ENCODE measurements around the gene CAPZB. TPM values are rescaled to one million over a fixed set of nuclear protein-coding genes. Genes with fewer than 3 reads are reported as not detected.

The CAPZB gene
- total RNA-seq, 5 donors from 2014 or later (not counting 1 experiment from before 2014, with no cell fraction given) = 272 to 342 (median 320) TPM

DNA sequence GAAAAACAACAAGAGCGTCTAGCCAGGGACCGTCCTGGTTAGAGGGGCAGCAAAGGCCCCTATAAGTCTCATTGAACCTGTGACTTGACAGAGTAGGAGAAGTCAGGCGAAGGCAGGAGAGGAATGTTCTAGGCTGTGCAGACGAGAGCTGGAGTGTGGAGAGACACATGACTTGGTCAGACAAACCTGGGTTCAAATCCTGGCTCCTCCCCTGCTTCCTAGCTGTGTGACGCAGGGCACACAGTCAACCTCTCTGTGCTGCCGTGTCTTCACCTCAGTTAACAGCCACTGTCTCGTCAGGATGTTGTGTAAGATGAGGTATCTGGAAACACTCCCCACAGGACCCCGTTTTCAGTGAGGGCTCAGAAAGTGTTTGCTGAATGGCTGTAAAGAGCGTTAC lies 157.6 kb downstream of the CAPZB start:
- Mint-ChIP-seq H3K9me3 (no peaks in the 10 kb centered on the region), H3K4me1 (peaks cover 0 to 5% (median 0%) of the 10 kb centered on the region in 3 donors), H3K27me3 (no peaks in the 10 kb centered on the region), H3K36me3 (peaks cover 11% of the 10 kb centered on the region), H3K27ac (no peak overlapping the region), H3K4me3 (no peak overlapping the region)
- no peaks in the 10 kb centered on the region for H3K9me3 ChIP-seq
- WGBS (ENCODE audit: insufficient coverage) = 89% methylated on average over 5 of the region's 9 CpGs
- H3K27ac ChIP-seq (ENCODE audit: low read length) = no peak overlapping the region
- H3K4me1 ChIP-seq (ENCODE audit: control insufficient read depth in 1 of 2, extremely low read depth in 1 of 2, insufficient read depth in 2 of 2, low read length in 2 of 2) = no peaks in the 10 kb centered on the region
- peaks cover 7 to 9% of the 10 kb centered on the region in 2 donors for H3K36me3 ChIP-seq (ENCODE audit: control insufficient read depth in 2 of 2, extremely low read depth in 1 of 2, insufficient read depth in 1 of 2, low read length in 1 of 2)
- ChIA-PET POLR2A (no interaction called here), CTCF (no interaction called here)
- ATAC-seq (replicated peaks in 1 of 4) (no peak), DNase-seq (no peak)
- H3K4me3 ChIP-seq (ENCODE audit: control insufficient read depth in 1 of 2, extremely low read depth in 1 of 2, low read length in 1 of 2) = no peak overlapping the region
- H3K27me3 ChIP-seq (replicated peaks in 1 of 2; ENCODE audit: control insufficient read depth in 2 of 2, extremely low read depth in 1 of 2, insufficient read depth in 2 of 2, low read length in 1 of 2) = no peaks in the 10 kb centered on the region

DNA sequence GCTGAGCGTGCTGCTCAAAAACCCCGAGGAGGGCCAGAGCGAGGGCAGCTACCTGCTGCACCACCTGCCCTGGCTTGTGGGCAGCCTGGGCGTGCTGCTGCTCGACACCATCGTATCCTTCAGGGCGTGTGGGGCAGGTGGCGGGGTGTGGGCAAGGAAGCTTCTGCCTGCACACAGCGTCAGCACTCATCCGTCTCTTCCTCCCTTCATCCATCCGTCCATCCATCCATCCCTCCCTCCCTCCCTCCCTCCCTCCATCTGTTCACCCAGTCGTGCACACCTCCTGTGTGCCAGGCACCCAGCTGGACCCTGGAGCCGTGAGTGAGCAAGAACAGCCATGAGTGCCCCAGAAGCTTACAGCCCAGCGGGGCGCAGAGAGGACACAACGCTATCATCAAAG lies 158.0 kb downstream of the CAPZB start:
- no peak overlapping the region for H3K4me3 Mint-ChIP-seq
- 97% methylated on average over 8 of the region's 16 CpGs for WGBS (ENCODE audit: insufficient coverage)
- Histone ChIP-seq H3K4me3 (ENCODE audit: control insufficient read depth in 1 of 2, extremely low read depth in 1 of 2, low read length in 1 of 2) (no peak overlapping the region), H3K36me3 (ENCODE audit: control insufficient read depth in 2 of 2, extremely low read depth in 1 of 2, insufficient read depth in 1 of 2, low read length in 1 of 2) (peaks cover 9 to 11% of the 10 kb centered on the region in 2 donors), H3K27me3 (replicated peaks in 1 of 2; ENCODE audit: control insufficient read depth in 2 of 2, extremely low read depth in 1 of 2, insufficient read depth in 2 of 2, low read length in 1 of 2) (no peaks in the 10 kb centered on the region), H3K4me1 (ENCODE audit: control insufficient read depth in 1 of 2, extremely low read depth in 1 of 2, insufficient read depth in 2 of 2, low read length in 2 of 2) (no peaks in the 10 kb centered on the region), H3K27ac (ENCODE audit: low read length) (no peak overlapping the region), H3K9me3 (no peaks in the 10 kb centered on the region)
- CTCF ChIA-PET = no interaction called here
- peaks cover 0 to 5% (median 0%) of the 10 kb centered on the region in 3 donors for H3K4me1 Mint-ChIP-seq
- POLR2A ChIA-PET = no interaction called here
- DNase-seq (no peak), ATAC-seq (replicated peaks in 1 of 4) (no peak)
- H3K27me3 Mint-ChIP-seq = no peaks in the 10 kb centered on the region
- peaks cover 13% of the 10 kb centered on the region for H3K36me3 Mint-ChIP-seq
- H3K9me3 Mint-ChIP-seq = no peaks in the 10 kb centered on the region
- H3K27ac Mint-ChIP-seq = no peak overlapping the region

DNA sequence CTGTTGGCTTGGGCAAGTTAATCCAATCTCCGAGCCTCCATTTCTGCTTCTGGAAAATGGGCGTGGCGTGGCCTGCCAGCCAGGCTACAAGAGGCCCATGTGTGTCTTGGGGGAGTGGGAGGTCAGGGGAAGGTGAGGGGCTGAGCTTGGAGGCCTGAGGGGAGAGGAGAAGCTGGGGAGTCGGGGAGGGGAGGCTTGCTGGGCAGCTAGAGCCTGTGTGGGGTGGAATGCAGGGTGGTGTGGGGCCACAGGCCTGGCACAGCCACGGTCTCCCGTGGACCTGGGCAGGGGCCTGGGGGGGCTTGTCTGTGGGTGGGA lies 158.6 kb downstream of the CAPZB start:
- CTCF ChIA-PET = interaction anchor here in 1 of 2 donors (0.9 kb wide), 1 partner anchor 14 kb away, joined by 3 read pairs; no protein-coding TSS in a partner anchor
- no peak overlapping the region for H3K4me3 Mint-ChIP-seq

DNA sequence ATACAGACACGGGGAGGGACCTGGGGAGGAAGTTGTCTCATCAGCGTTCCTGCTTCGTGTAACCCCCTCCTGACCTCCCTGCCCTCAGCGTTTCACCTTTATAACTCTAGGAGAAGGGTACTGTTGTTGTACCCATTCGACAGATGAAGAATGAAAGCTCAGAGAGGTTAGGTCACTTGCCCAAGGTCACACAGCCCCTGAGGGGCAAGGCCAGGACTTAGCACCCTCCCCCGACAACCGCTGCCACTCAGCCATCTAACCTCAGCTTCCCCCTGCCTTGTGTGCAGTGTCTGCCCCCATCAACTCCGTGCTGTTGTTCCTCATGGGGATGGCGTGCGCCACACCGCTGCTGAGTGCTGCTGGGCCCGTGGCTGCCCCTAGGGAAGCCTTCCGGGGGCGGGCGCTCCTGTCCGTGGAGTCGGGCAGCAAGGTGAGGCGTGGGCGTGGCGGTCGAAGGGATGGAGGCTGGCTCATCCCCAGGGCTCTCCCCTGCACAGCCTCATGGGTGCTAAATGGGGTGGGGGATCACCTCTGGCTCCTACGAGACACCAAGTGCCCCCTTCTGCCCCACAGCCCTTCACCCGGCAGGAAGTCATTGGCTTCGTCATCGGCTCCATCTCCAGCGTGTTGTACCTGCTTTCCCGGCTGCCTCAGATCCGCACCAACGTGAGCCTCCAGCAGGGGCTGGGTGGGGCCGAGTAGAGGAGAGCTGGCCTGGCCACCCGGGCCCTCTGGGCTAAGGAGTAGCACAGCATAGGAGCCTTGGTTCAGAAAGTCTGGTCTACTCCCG lies 159.2 kb downstream of the CAPZB start:
- Histone ChIP-seq H3K27me3 (replicated peaks in 1 of 2; ENCODE audit: control insufficient read depth in 2 of 2, extremely low read depth in 1 of 2, insufficient read depth in 2 of 2, low read length in 1 of 2) (no peaks in the 10 kb centered on the region), H3K4me3 (ENCODE audit: control insufficient read depth in 1 of 2, extremely low read depth in 1 of 2, low read length in 1 of 2) (no peak overlapping the region), H3K27ac (ENCODE audit: low read length) (no peak overlapping the region), H3K9me3 (no peaks in the 10 kb centered on the region), H3K36me3 (ENCODE audit: control insufficient read depth in 2 of 2, extremely low read depth in 1 of 2, insufficient read depth in 1 of 2, low read length in 1 of 2) (peaks cover 9 to 11% of the 10 kb centered on the region in 2 donors), H3K4me1 (ENCODE audit: control insufficient read depth in 1 of 2, extremely low read depth in 1 of 2, insufficient read depth in 2 of 2, low read length in 2 of 2) (no peaks in the 10 kb centered on the region)
- Mint-ChIP-seq H3K36me3 (peaks cover 14% of the 10 kb centered on the region), H3K4me1 (peaks cover 0 to 5% (median 0%) of the 10 kb centered on the region in 3 donors), H3K4me3 (no peak overlapping the region), H3K27me3 (no peaks in the 10 kb centered on the region), H3K9me3 (no peaks in the 10 kb centered on the region), H3K27ac (no peak overlapping the region)
- 91% methylated on average over 14 of the region's 32 CpGs for WGBS (ENCODE audit: insufficient coverage)
- DNase-seq = no peak
- ChIA-PET CTCF (interaction anchor here in 1 of 2 donors (0.9 kb wide), 1 partner anchor 15 kb away, joined by 3 read pairs; no protein-coding TSS in a partner anchor), POLR2A (no interaction called here)
- ATAC-seq (replicated peaks in 1 of 4) = no peak

More for the DNA sequence above, 158.6 kb downstream of the CAPZB start:
- no peak for DNase-seq
- no peaks in the 10 kb centered on the region for H3K9me3 ChIP-seq
- 94% methylated on average over 6 of the region's 6 CpGs for WGBS (ENCODE audit: insufficient coverage)
- no peaks in the 10 kb centered on the region for H3K4me1 ChIP-seq (ENCODE audit: control insufficient read depth in 1 of 2, extremely low read depth in 1 of 2, insufficient read depth in 2 of 2, low read length in 2 of 2)
- Mint-ChIP-seq H3K4me1 (peaks cover 0 to 5% (median 0%) of the 10 kb centered on the region in 3 donors), H3K27me3 (no peaks in the 10 kb centered on the region), H3K27ac (no peak overlapping the region), H3K36me3 (peaks cover 14% of the 10 kb centered on the region), H3K9me3 (no peaks in the 10 kb centered on the region)
- H3K36me3 ChIP-seq (ENCODE audit: control insufficient read depth in 2 of 2, extremely low read depth in 1 of 2, insufficient read depth in 1 of 2, low read length in 1 of 2) = peaks cover 9 to 11% of the 10 kb centered on the region in 2 donors
- H3K27me3 ChIP-seq (replicated peaks in 1 of 2; ENCODE audit: control insufficient read depth in 2 of 2, extremely low read depth in 1 of 2, insufficient read depth in 2 of 2, low read length in 1 of 2) = no peaks in the 10 kb centered on the region
- POLR2A ChIA-PET = no interaction called here
- H3K4me3 ChIP-seq (ENCODE audit: control insufficient read depth in 1 of 2, extremely low read depth in 1 of 2, low read length in 1 of 2) = no peak overlapping the region
- ATAC-seq (replicated peaks in 1 of 4) = no peak
- no peak overlapping the region for H3K27ac ChIP-seq (ENCODE audit: low read length)

GRCh38 chr1:19325368-19325957 lies 159.9 kb downstream of the CAPZB start:
- no peaks in the 10 kb centered on the region for H3K9me3 ChIP-seq
- ChIA-PET CTCF (interaction anchor here in 1 of 2 donors (0.6 kb wide), 1 partner anchor 251 kb away, joined by 4 read pairs; no protein-coding TSS in a partner anchor), POLR2A (no interaction called here)
- ATAC-seq (replicated peaks in 1 of 4) (no peak), DNase-seq (no peak)
- H3K4me3 ChIP-seq (ENCODE audit: control insufficient read depth in 1 of 2, extremely low read depth in 1 of 2, low read length in 1 of 2) = no peak overlapping the region
- Mint-ChIP-seq H3K9me3 (no peaks in the 10 kb centered on the region), H3K4me3 (no peak overlapping the region), H3K27ac (no peak overlapping the region), H3K36me3 (peaks cover 14% of the 10 kb centered on the region), H3K27me3 (no peaks in the 10 kb centered on the region), H3K4me1 (peaks cover 0 to 5% (median 0%) of the 10 kb centered on the region in 3 donors)
- H3K36me3 ChIP-seq (ENCODE audit: control insufficient read depth in 2 of 2, extremely low read depth in 1 of 2, insufficient read depth in 1 of 2, low read length in 1 of 2) = peaks cover 9 to 11% of the 10 kb centered on the region in 2 donors
- H3K4me1 ChIP-seq (ENCODE audit: control insufficient read depth in 1 of 2, extremely low read depth in 1 of 2, insufficient read depth in 2 of 2, low read length in 2 of 2) = no peaks in the 10 kb centered on the region
- no peaks in the 10 kb centered on the region for H3K27me3 ChIP-seq (replicated peaks in 1 of 2; ENCODE audit: control insufficient read depth in 2 of 2, extremely low read depth in 1 of 2, insufficient read depth in 2 of 2, low read length in 1 of 2)
- H3K27ac ChIP-seq (ENCODE audit: low read length) = no peak overlapping the region
- 84% methylated on average over 14 of the region's 19 CpGs for WGBS (ENCODE audit: insufficient coverage)

- no peaks in the 10 kb centered on the region for H3K9me3 Mint-ChIP-seq
- peaks cover 14% of the 10 kb centered on the region for H3K36me3 Mint-ChIP-seq
- H3K27me3 Mint-ChIP-seq = no peaks in the 10 kb centered on the region
- ChIA-PET CTCF (no interaction called here), POLR2A (no interaction called here)
- no peak overlapping the region for H3K27ac Mint-ChIP-seq
- peaks cover 0 to 4% (median 0%) of the 10 kb centered on the region in 3 donors for H3K4me1 Mint-ChIP-seq
- WGBS (ENCODE audit: insufficient coverage) = 97% methylated on average over 9 of the region's 9 CpGs
- Histone ChIP-seq H3K4me1 (ENCODE audit: control insufficient read depth in 1 of 2, extremely low read depth in 1 of 2, insufficient read depth in 2 of 2, low read length in 2 of 2) (no peaks in the 10 kb centered on the region), H3K4me3 (ENCODE audit: control insufficient read depth in 1 of 2, extremely low read depth in 1 of 2, low read length in 1 of 2) (no peak overlapping the region), H3K27me3 (replicated peaks in 1 of 2; ENCODE audit: control insufficient read depth in 2 of 2, extremely low read depth in 1 of 2, insufficient read depth in 2 of 2, low read length in 1 of 2) (no peaks in the 10 kb centered on the region), H3K36me3 (ENCODE audit: control insufficient read depth in 2 of 2, extremely low read depth in 1 of 2, insufficient read depth in 1 of 2, low read length in 1 of 2) (peaks cover 9 to 11% of the 10 kb centered on the region in 2 donors), H3K27ac (ENCODE audit: low read length) (no peak overlapping the region), H3K9me3 (no peaks in the 10 kb centered on the region)
- H3K4me3 Mint-ChIP-seq = no peak overlapping the region
- no peak for ATAC-seq (replicated peaks in 1 of 4)
- no peak for DNase-seq
Measured at GRCh38 chr1:19324665-19324990, 160.7 kb downstream of the CAPZB start.
